HCT116 (cell line): Measurements from ENCODE around the gene TBC1D2B. TPM values are rescaled to one million over a fixed set of nuclear protein-coding genes. Genes with fewer than 3 reads are reported as not detected.
"Not testable (repeated sequence)": the region's sequence is repeated elsewhere in the genome, so short reads cannot be mapped to it uniquely, and the experiment has no call there.

Experiments
- ATAC-seq: fragments of 200-7000 bp; cut with Tn5 transposase; 2 replicates; pipeline ENCODE4 v1.9.1; 2020; ENCODE audit warnings: mild to moderate bottlenecking, moderate library complexity
- BruUV-seq: library from RNA; stranded (reverse); fragments of 400-500 nt; replicated peaks from 2 replicates; lab custom pipeline; 2021; lab: Mats Ljungman, UMichigan
- CTCF ChIA-PET: fragments of 300-600 bp; sonication (Branson Sonifier 250); formaldehyde crosslinking; loops from one replicate; lab custom pipeline; 2021; ENCODE audit warnings: antibody characterized with exemption; lab: Charles Lee
- POLR2A ChIA-PET: fragments of 300-600, 350-600 bp; sonication (Branson Sonifier 250); formaldehyde crosslinking; loops from one replicate; lab custom pipeline; 2021; ENCODE audit warnings: antibody characterized with exemption; lab: Charles Lee
- RAD21 ChIA-PET, 2 experiments: fragments of 300-600 bp; sonication (Branson Sonifier 250); formaldehyde crosslinking; loops; one replicate each; lab custom pipeline; 2023; ENCODE audit warnings: low total read pairs in 2 of 2; ENCODE audit not compliant: uncharacterized antibody in 2 of 2, unreplicated experiment in 2 of 2, low non-redundant PET in 1 of 2; lab: Charles Lee
- DNase-seq: peaks from one replicate; pipeline ENCODE4 v3.0.0-alpha.2; 2010; ENCODE audit warnings: low read depth, low spot score
- H2AFZ ChIP-seq: fragments of 200-600 bp; shearing (Covaris generic), sonication (generic); 2 replicates; pipeline ENCODE4 v1.6.1; 2017; ENCODE audit warnings: low read depth, mixed run types, mixed read lengths, antibody characterized with exemption, low read length; ENCODE audit not compliant: poor library complexity, severe bottlenecking
- H3K27ac ChIP-seq: 2 replicates; pipeline ENCODE4 v1.5.1; 2012; ENCODE audit warnings: low read depth, low read length
- H3K27me3 ChIP-seq: fragments of 200-600 bp; sonication (generic); 2 replicates; pipeline ENCODE4 v1.6.1; 2016; ENCODE audit warnings: mixed run types, low read length, mixed read lengths; ENCODE audit not compliant: insufficient read depth
- H3K36me3 ChIP-seq, 2 experiments: fragments of 200-500 bp in 1 of 2; fragments of 200-600 bp in 1 of 2; sonication (Bioruptor generic) in 1 of 2; sonication (generic) in 1 of 2; 2 replicates each; pipeline versions ENCODE4 v1.5.1 to v1.6.1; 2014 to 2016; ENCODE audit warnings: low read length in 2 of 2, inconsistent platforms in 1 of 2, mixed read lengths in 1 of 2, mixed run types in 1 of 2; ENCODE audit not compliant: insufficient read depth in 2 of 2, control insufficient read depth in 1 of 2
- H3K4me1 ChIP-seq, 2 experiments: fragments of 200-600 bp in 1 of 2; sonication (generic) in 1 of 2; 2 replicates each; pipeline versions ENCODE4 v1.5.1 to v1.6.1; 2012 to 2017; ENCODE audit warnings: low read length in 2 of 2, inconsistent platforms in 1 of 2, mild to moderate bottlenecking in 1 of 2, mixed read lengths in 1 of 2, mixed run types in 1 of 2, moderate library complexity in 1 of 2; ENCODE audit not compliant: insufficient read depth in 2 of 2, control insufficient read depth in 1 of 2
- H3K4me2 ChIP-seq: fragments of 200-600 bp; sonication (generic); 2 replicates; pipeline ENCODE4 v1.6.1; 2017; ENCODE audit warnings: mixed run types, low read length, mixed read lengths
- H3K4me3 ChIP-seq, 2 experiments: fragments of 200-600 bp in 1 of 2; sonication (generic) in 1 of 2; replicated peaks in 1 of 2; 2 replicates each; pipeline ENCODE4 v1.5.1; 2011 to 2016; ENCODE audit warnings: low read length in 2 of 2, control low read depth in 1 of 2, low read depth in 1 of 2, mild to moderate bottlenecking in 1 of 2, mixed read lengths in 1 of 2, mixed run types in 1 of 2
- H3K79me2 ChIP-seq: fragments of 200-600 bp; sonication (generic); 2 replicates; pipeline ENCODE4 v1.6.1; 2017; ENCODE audit warnings: mild to moderate bottlenecking, mixed run types, low read length, moderate library complexity, mixed read lengths; ENCODE audit not compliant: insufficient read depth
- H3K9ac ChIP-seq: fragments of 200-600 bp; sonication (generic); 2 replicates; pipeline ENCODE4 v1.6.1; 2016; ENCODE audit warnings: low read length, mixed read lengths
- H3K9me2 ChIP-seq: fragments of 200-600 bp; sonication (generic), shearing (Covaris generic); 2 replicates; pipeline ENCODE4 v1.6.1; 2017; ENCODE audit warnings: mixed run types, mild to moderate bottlenecking, moderate library complexity; ENCODE audit not compliant: insufficient read depth
- H3K9me3 ChIP-seq, 2 experiments: fragments of 200-500 bp in 1 of 2; fragments of 200-600 bp in 1 of 2; sonication (Bioruptor generic) in 1 of 2; sonication (generic) in 1 of 2; 2 replicates each; pipeline ENCODE4 v1.6.1; 2014 to 2017; ENCODE audit warnings: low read length in 2 of 2, mixed read lengths in 2 of 2, inconsistent platforms in 1 of 2, low read depth in 1 of 2, mild to moderate bottlenecking in 1 of 2, mixed run types in 1 of 2, moderate library complexity in 1 of 2; ENCODE audit not compliant: control insufficient read depth in 1 of 2, insufficient read depth in 1 of 2
- H4K20me1 ChIP-seq: fragments of 200-600 bp; sonication (generic), shearing (Covaris generic); 2 replicates; pipeline ENCODE4 v1.6.1; 2017; ENCODE audit warnings: mixed run types, mild to moderate bottlenecking, moderate library complexity; ENCODE audit not compliant: insufficient read depth
- CBX3 ChIP-seq: IDR thresholded peaks from 2 replicates; pipeline ENCODE4 v1.6.1; 2012; ENCODE audit warnings: low read depth
- EZH2phosphoT487 ChIP-seq: fragments of 200-600 bp; IDR thresholded peaks from 2 replicates; pipeline ENCODE4 v1.6.1; 2018; ENCODE audit warnings: antibody characterized with exemption, borderline replicate concordance
- POLR2A ChIP-seq: IDR thresholded peaks from 2 replicates; pipeline ENCODE4 v1.7.0; 2011; ENCODE audit warnings: borderline replicate concordance; ENCODE audit not compliant: insufficient read depth, insufficient read length; ENCODE audit errors: extremely low read depth
- RAD21 ChIP-seq: IDR thresholded peaks from 2 replicates; pipeline ENCODE4 v1.6.1; 2012; ENCODE audit warnings: low read depth, mild to moderate bottlenecking
- SRF ChIP-seq: IDR thresholded peaks from 2 replicates; pipeline ENCODE4 v1.6.1; 2012; ENCODE audit warnings: low read depth
- ZFX ChIP-seq: fragments of 450-650 bp; IDR thresholded peaks from 2 replicates; pipeline ENCODE4 v1.6.1; 2017
- intact Hi-C: fragments of 100-400 bp; cut with micrococcal nuclease; formaldehyde crosslinking; loops from 2 replicates; pipeline ENCODE4 v1.10.0; 2022
- total RNA-seq: library from RNA; stranded (reverse); gene quantifications from one replicate; pipeline ENCODE4 v1.2.1, GENCODE V29; 2021; ENCODE audit not compliant: unreplicated experiment
- TF ChIP-seq, protein P1 (sequence below): IDR thresholded peaks from 2 replicates; pipeline ENCODE4 v1.6.1; 2011; ENCODE audit warnings: mild to moderate bottlenecking, low read length, moderate library complexity; ENCODE audit not compliant: insufficient replicate concordance; ENCODE audit errors: extremely low read depth

The TBC1D2B gene
- total RNA-seq, 1 experiment from 2014 or later = 16.6 TPM

DNA sequence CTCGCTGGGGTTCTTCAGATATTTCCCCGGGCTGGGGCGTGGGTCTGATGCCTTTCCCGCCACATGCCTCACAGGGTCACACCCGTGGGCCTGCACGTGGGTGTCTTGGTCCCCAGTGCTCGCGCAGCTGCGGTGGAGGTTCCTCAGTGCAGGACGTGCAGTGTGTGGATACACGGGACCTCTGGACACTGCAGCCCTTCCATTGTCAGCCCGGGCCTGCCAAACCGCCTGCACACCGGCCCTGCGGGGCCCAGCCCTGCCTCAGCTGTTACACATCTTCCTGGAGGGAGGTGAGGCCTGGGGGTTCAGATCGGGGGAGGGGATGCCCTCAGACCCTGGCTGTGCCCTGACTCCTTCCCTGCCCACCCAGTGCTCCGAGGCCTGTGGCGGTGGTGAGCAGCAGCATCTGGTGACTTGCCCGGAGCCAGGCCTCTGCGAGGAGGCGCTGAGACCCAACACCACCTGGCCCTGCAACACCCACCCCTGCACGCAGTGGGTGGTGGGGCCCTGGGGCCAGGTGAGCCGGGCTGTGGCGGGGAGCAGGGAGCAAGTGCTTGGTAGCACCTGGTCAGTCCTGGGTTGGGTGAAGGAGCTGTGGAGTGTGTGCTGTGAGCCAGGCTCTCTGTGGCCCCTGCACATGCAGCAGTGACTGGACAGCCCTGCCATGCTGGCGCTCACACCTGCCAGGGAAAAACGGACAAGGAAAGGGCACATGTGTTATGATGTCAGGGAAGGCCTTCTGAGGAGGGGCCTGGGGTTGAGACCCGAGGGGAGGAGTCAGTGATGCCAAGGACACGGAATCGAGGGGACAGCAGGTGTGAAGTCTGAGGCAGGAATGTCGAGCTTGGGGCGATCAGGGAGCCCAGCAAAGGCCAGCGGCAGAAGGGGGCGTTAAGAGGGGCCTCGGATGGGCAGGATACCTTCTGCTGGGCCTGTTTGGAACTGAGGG lies 88.9 kb downstream of the TBC1D2B start:
- Histone ChIP-seq H3K4me2 (no peak overlapping the region), H4K20me1 (no peaks in the 10 kb centered on the region), H2AFZ (no peak overlapping the region), H3K4me3 (no peak overlapping the region), H3K4me1 (peaks cover 4 to 5% of the 10 kb centered on the region in 2 experiments), H3K9ac (no peak overlapping the region)
- intact Hi-C loops = no loop called here
- no peak for DNase-seq
- TF ChIP-seq POLR2A = no peak
- no peak for TF ChIP-seq ZFX
- TF ChIP-seq RAD21 = no peak
- no peak for TF ChIP-seq CBX3
- TF ChIP-seq SRF = no peak
- TF ChIP-seq EZH2phosphoT487 = no peak
- TF ChIP-seq, protein P1, sequence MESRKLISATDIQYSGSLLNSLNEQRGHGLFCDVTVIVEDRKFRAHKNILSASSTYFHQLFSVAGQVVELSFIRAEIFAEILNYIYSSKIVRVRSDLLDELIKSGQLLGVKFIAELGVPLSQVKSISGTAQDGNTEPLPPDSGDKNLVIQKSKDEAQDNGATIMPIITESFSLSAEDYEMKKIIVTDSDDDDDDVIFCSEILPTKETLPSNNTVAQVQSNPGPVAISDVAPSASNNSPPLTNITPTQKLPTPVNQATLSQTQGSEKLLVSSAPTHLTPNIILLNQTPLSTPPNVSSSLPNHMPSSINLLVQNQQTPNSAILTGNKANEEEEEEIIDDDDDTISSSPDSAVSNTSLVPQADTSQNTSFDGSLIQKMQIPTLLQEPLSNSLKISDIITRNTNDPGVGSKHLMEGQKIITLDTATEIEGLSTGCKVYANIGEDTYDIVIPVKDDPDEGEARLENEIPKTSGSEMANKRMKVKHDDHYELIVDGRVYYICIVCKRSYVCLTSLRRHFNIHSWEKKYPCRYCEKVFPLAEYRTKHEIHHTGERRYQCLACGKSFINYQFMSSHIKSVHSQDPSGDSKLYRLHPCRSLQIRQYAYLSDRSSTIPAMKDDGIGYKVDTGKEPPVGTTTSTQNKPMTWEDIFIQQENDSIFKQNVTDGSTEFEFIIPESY = no peak
- TF ChIP-seq, all 23 proteins: peak for 0
- no peaks in the 10 kb centered on the region for H3K79me2 ChIP-seq
- no peaks in the 10 kb centered on the region for H3K36me3 ChIP-seq
- H3K9me2 ChIP-seq = no peaks in the 10 kb centered on the region
- no peak for ATAC-seq
- H3K27me3 ChIP-seq = no peaks in the 10 kb centered on the region
- CTCF ChIA-PET = no interaction called here
- no peak overlapping the region for H3K27ac ChIP-seq
- POLR2A ChIA-PET = no interaction called here
- BruUV-seq = no TSS peak
- RAD21 ChIA-PET = no interaction called here
- H3K9me3 ChIP-seq = no peaks in the 10 kb centered on the region

DNA sequence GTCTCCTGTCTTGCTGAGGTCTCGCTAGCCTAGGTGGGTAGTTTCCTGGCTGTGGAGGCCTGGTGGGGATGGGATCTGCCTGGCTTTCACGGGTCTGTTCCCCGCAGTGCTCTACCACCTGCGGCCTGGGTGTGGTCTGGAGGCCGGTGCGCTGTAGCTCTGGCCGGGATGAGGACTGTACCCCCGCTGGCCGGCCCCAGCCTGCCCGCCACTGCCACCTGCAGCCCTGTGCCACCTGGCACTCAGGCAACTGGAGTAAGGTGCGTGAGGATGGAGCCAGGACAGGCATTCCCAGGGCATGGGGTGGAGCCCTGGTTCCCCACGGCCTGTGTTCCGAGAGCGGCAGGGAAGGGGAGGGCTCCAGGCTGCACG lies 89.8 kb downstream of the TBC1D2B start:
- RAD21 ChIA-PET, H3K27ac ChIP-seq, H3K4me3 ChIP-seq, DNase-seq, CTCF ChIA-PET, H3K36me3 ChIP-seq, H3K4me1 ChIP-seq, H3K9me3 ChIP-seq, intact Hi-C loops, H3K79me2 ChIP-seq, H3K9me2 ChIP-seq, BruUV-seq, H2AFZ ChIP-seq, H3K9ac ChIP-seq, H4K20me1 ChIP-seq, POLR2A ChIA-PET, H3K27me3 ChIP-seq, H3K4me2 ChIP-seq: not testable (repeated sequence)
- ATAC-seq = 0 out of 2 replicates have a peak, but pooled peaks have one; percentile 9
